Measurements from ENCODE around the gene COL4A2. TPM values are rescaled to one million over a fixed set of nuclear protein-coding genes. Genes with fewer than 3 reads are reported as not detected.

The COL4A2 gene
- total RNA-seq, 1 donor from 2014 or later = 7.6 TPM

GRCh38 chr13:110305544-110305943, 1.5 kb upstream of the COL4A2 start:
- no peaks in the 10 kb centered on the region for H3K36me3 ChIP-seq (ENCODE audit: control insufficient read depth, insufficient read depth, low read length)
- DNase-seq (ENCODE audit: low read depth) (no peak), FAIRE-seq (no peak)
- H3K4me3 ChIP-seq (ENCODE audit: low read depth, low read length) = no peak overlapping the region
- H3K27me3 ChIP-seq (ENCODE audit: control insufficient read depth, insufficient read depth, low read length) = no peaks in the 10 kb centered on the region
- TF ChIP-seq CTCF (IDR thresholded peaks at IDR 0.05; ENCODE audit: insufficient read depth, low read length, severe bottlenecking) = no peak

- no peaks in the 10 kb centered on the region for H3K36me3 ChIP-seq (ENCODE audit: control insufficient read depth, insufficient read depth, low read length)
- FAIRE-seq (no peak), DNase-seq (ENCODE audit: low read depth) (no peak)
- peak overlapping the region; percentile 57 for H3K4me3 ChIP-seq (ENCODE audit: low read depth, low read length)
- TF ChIP-seq CTCF (IDR thresholded peaks at IDR 0.05; ENCODE audit: insufficient read depth, low read length, severe bottlenecking) = no peak
- H3K27me3 ChIP-seq (ENCODE audit: control insufficient read depth, insufficient read depth, low read length) = no peaks in the 10 kb centered on the region
Measured at GRCh38 chr13:110305949-110306339, 1.1 kb upstream of the COL4A2 start.

- Histone ChIP-seq H3K27me3 (ENCODE audit: control insufficient read depth, insufficient read depth, low read length) (no peaks in the 10 kb centered on the region), H3K36me3 (ENCODE audit: control insufficient read depth, insufficient read depth, low read length) (no peaks in the 10 kb centered on the region), H3K4me3 (ENCODE audit: low read depth, low read length) (peak overlapping the region; percentile 57)
- DNase-seq (ENCODE audit: low read depth) (no peak), FAIRE-seq (no peak)
- TF ChIP-seq CTCF (IDR thresholded peaks at IDR 0.05; ENCODE audit: insufficient read depth, low read length, severe bottlenecking) = no peak
Measured at GRCh38 chr13:110306340-110306959, 634 bp upstream of the COL4A2 start.

GRCh38 chr13:110307767-110308655, 927 bp downstream of the COL4A2 start:
- TF ChIP-seq CTCF (IDR thresholded peaks at IDR 0.05; ENCODE audit: insufficient read depth, low read length, severe bottlenecking) = no peak
- peak; percentile 32 for DNase-seq (ENCODE audit: low read depth)
- no peaks in the 10 kb centered on the region for H3K27me3 ChIP-seq (ENCODE audit: control insufficient read depth, insufficient read depth, low read length)

GRCh38 chr13:110308656-110309359, 1.7 kb downstream of the COL4A2 start:
- FAIRE-seq (no peak), DNase-seq (ENCODE audit: low read depth) (no peak)
- Histone ChIP-seq H3K27me3 (ENCODE audit: control insufficient read depth, insufficient read depth, low read length) (no peaks in the 10 kb centered on the region), H3K4me3 (ENCODE audit: low read depth, low read length) (peak overlapping the region; percentile 57), H3K36me3 (ENCODE audit: control insufficient read depth, insufficient read depth, low read length) (no peaks in the 10 kb centered on the region)
- TF ChIP-seq CTCF (IDR thresholded peaks at IDR 0.05; ENCODE audit: insufficient read depth, low read length, severe bottlenecking) = no peak

More at GRCh38 chr13:110307767-110308655, 927 bp downstream of the COL4A2 start:
- Histone ChIP-seq H3K4me3 (ENCODE audit: low read depth, low read length) (peak overlapping the region; percentile 57), H3K36me3 (ENCODE audit: control insufficient read depth, insufficient read depth, low read length) (no peaks in the 10 kb centered on the region)
- FAIRE-seq = no peak
